GM23338 (cell line): ENCODE data around the gene MRPL27. TPM values are rescaled to one million over a fixed set of nuclear protein-coding genes. Genes with fewer than 3 reads are reported as not detected.

Source experiments
- ATAC-seq: fragments of 200-7000 bp; cut with Tn5 transposase; 3 replicates; pipeline ENCODE4 v1.9.1; 2020
- DNase-seq: peaks from one replicate; pipeline ENCODE4 v3.0.0-alpha.2; 2015; ENCODE audit warnings: low spot score
- H2AFZ ChIP-seq: fragments of 200-600 bp; sonication (generic); 2 replicates; pipeline ENCODE4 v1.8.0; 2016; ENCODE audit warnings: antibody characterized with exemption, mild to moderate bottlenecking, moderate library complexity
- H3F3A ChIP-seq: fragments of 200-600 bp; sonication (generic); replicated peaks from 2 replicates; pipeline ENCODE4 v1.8.0; 2017; ENCODE audit warnings: antibody characterized with exemption, mixed run types, low read depth
- H3K27ac ChIP-seq: fragments of 200-600 bp; sonication (generic); 2 replicates; pipeline ENCODE4 v1.6.1; 2016; ENCODE audit warnings: low read depth
- H3K27me3 ChIP-seq: fragments of 200-600 bp; sonication (generic); 2 replicates; pipeline ENCODE4 v1.8.0; 2016; ENCODE audit warnings: mild to moderate bottlenecking, mixed run types, moderate library complexity; ENCODE audit not compliant: insufficient read depth
- H3K36me3 ChIP-seq: fragments of 200-600 bp; sonication (generic); 2 replicates; pipeline ENCODE4 v1.8.0; 2016; ENCODE audit warnings: mild to moderate bottlenecking; ENCODE audit not compliant: insufficient read depth
- H3K4me1 ChIP-seq: fragments of 200-600 bp; sonication (generic); 2 replicates; pipeline ENCODE4 v1.8.0; 2016; ENCODE audit warnings: mild to moderate bottlenecking, moderate library complexity; ENCODE audit not compliant: insufficient read depth
- H3K4me2 ChIP-seq: fragments of 200-600 bp; sonication (generic); 2 replicates; pipeline ENCODE4 v1.7.1; 2017; ENCODE audit warnings: mixed run types
- H3K4me3 ChIP-seq: fragments of 200-600 bp; sonication (generic); 2 replicates; pipeline ENCODE4 v1.6.1; 2016; ENCODE audit warnings: mixed run types
- H3K79me2 ChIP-seq: fragments of 200-600 bp; sonication (generic); replicated peaks from 2 replicates; pipeline ENCODE4 v1.8.0; 2017; ENCODE audit warnings: mild to moderate bottlenecking; ENCODE audit not compliant: insufficient read depth
- H3K9me2 ChIP-seq: fragments of 200-600 bp; sonication (generic); 2 replicates; pipeline ENCODE4 v1.8.0; 2017; ENCODE audit not compliant: insufficient read depth
- H4K20me1 ChIP-seq: fragments of 200-600 bp; sonication (generic); replicated peaks from 2 replicates; pipeline ENCODE4 v1.8.0; 2017; ENCODE audit warnings: mild to moderate bottlenecking; ENCODE audit not compliant: insufficient read depth
- H3K27ac Mint-ChIP-seq: 2 replicates; pipeline ENCODE4 v1.8.0; 2020; ENCODE audit warnings: inconsistent platforms, mild to moderate bottlenecking, moderate library complexity, mixed read lengths
- H3K27me3 Mint-ChIP-seq: 3 replicates; pipeline ENCODE4 v1.8.0; 2022; ENCODE audit warnings: low read depth, mild to moderate bottlenecking, moderate library complexity, mixed read lengths, inconsistent platforms; ENCODE audit not compliant: insufficient read depth, poor library complexity
- H3K36me3 Mint-ChIP-seq: 3 replicates; pipeline ENCODE4 v1.8.0; 2021; ENCODE audit warnings: low read depth, mild to moderate bottlenecking, inconsistent platforms, moderate library complexity, mixed read lengths
- H3K4me1 Mint-ChIP-seq: 3 replicates; pipeline ENCODE4 v1.8.0; 2020; ENCODE audit warnings: mild to moderate bottlenecking, inconsistent platforms, mixed read lengths
- H3K4me3 Mint-ChIP-seq: 3 replicates; pipeline ENCODE4 v1.8.0; 2021; ENCODE audit warnings: moderate library complexity, mild to moderate bottlenecking, inconsistent platforms, mixed read lengths
- H3K9me3 Mint-ChIP-seq: 3 replicates; pipeline ENCODE4 v1.8.0; 2020; ENCODE audit warnings: moderate library complexity, mild to moderate bottlenecking, inconsistent platforms, mixed read lengths
- CREB1 ChIP-seq: fragments of 250-450 bp; sonication (Bioruptor Pico); IDR thresholded peaks from 2 replicates; pipeline ENCODE4 v1.5.0; 2020; ENCODE audit warnings: low read depth, mild to moderate bottlenecking, moderate library complexity
- CTCF ChIP-seq, 2 experiments: fragments of 200-600 bp in 1 of 2; sonication (generic) in 1 of 2; conservative IDR thresholded peaks; 2 replicates each; pipeline versions ENCODE4 v1.5.1 to v1.6.1; 2016 to 2017; ENCODE audit warnings: antibody characterized with exemption in 2 of 2, low read depth in 2 of 2, mild to moderate bottlenecking in 2 of 2, moderate library complexity in 1 of 2
- EZH2 ChIP-seq: fragments of 200-600 bp; sonication (generic); IDR thresholded peaks from one replicate; pipeline ENCODE4 v1.8.0; 2017; ENCODE audit warnings: antibody characterized with exemption, mild to moderate bottlenecking, low read depth; ENCODE audit not compliant: unreplicated experiment
- JUNB ChIP-seq: IDR thresholded peaks from one replicate; pipeline ENCODE4 v1.6.1; 2016; ENCODE audit warnings: antibody characterized with exemption; ENCODE audit not compliant: unreplicated experiment
- NANOG ChIP-seq: IDR thresholded peaks from 2 replicates; pipeline ENCODE4 v1.6.1; 2016; ENCODE audit warnings: antibody characterized with exemption, borderline replicate concordance
- POLR2AphosphoS5 ChIP-seq: IDR thresholded peaks from 2 replicates; pipeline ENCODE4 v1.6.1; 2016; ENCODE audit warnings: antibody characterized with exemption, low read depth
- ZNF114 ChIP-seq: fragments of 250-450 bp; sonication (Bioruptor Pico); IDR thresholded peaks from 2 replicates; pipeline ENCODE4 v1.5.0; 2020; ENCODE audit warnings: mild to moderate bottlenecking, moderate library complexity
- ZNF331 ChIP-seq: fragments of 250-450 bp; sonication (Bioruptor Pico); IDR thresholded peaks from 2 replicates; pipeline ENCODE4 v1.5.0; 2020; ENCODE audit warnings: low read depth, mild to moderate bottlenecking, moderate library complexity
- polyA plus RNA-seq: library from polyadenylated mRNA; unstranded; fragments of >200 nt; fragmentation: Nextera tagmentation; extraction: Ambion mirVana; gene quantifications from 2 replicates; pipeline ENCODE4 v1.2.1, GENCODE V29; 2016
- total RNA-seq: library from RNA; depleted of rRNA; stranded (reverse); fragments of >200 nt; shearing (Covaris generic); gene quantifications from 2 replicates; pipeline ENCODE4 v1.2.3, GENCODE V29; 2014

MRPL27 gene
- total and polyA plus RNA-seq, 2 experiments from 2014 or later: 74.3 to 227 TPM

GRCh38 chr17:50345432-50346312 is 27.3 kb downstream of the MRPL27 start, which contains the start of gene XYLT2:
Gene XYLT2 (plus strand): TSS chr17:50346126. CDS start chr17:50346141, 15 bp downstream.
- H3F3A ChIP-seq: no peaks in the 10 kb centered on the region
- peaks cover 15% of the 10 kb centered on the region; the same call in 1 of the 2 replicates for H3K27me3 ChIP-seq
- H3K9me2 ChIP-seq: no peaks in the 10 kb centered on the region
- H3K4me3 ChIP-seq: peak within 1 kb of the TSS; percentile 87
- H3K4me1 Mint-ChIP-seq: peaks cover 37% of the 10 kb centered on the region
- H2AFZ ChIP-seq: peak within 1 kb of the TSS; percentile 98
- H3K27ac Mint-ChIP-seq: peak within 1 kb of the TSS; percentile 85
- no peaks in the 10 kb centered on the region for H3K9me3 Mint-ChIP-seq
- no peak within 1 kb of the TSS for H3K27ac ChIP-seq
- peaks cover 18% of the 10 kb centered on the region for H3K4me1 ChIP-seq
- peaks cover 18% of the 10 kb centered on the region for H3K27me3 Mint-ChIP-seq
- DNase-seq (peak; percentile 91), ATAC-seq (peak; percentile 52)
- H3K36me3 ChIP-seq: no peaks in the 10 kb centered on the region
- H3K4me3 Mint-ChIP-seq: peak within 1 kb of the TSS; percentile 95
- TF ChIP-seq ZNF331 (CRISPR knock-in tag): no peak
- TF ChIP-seq POLR2AphosphoS5: peak; percentile 80
- TF ChIP-seq ZNF114 (CRISPR knock-in tag): no peak
- peaks cover 4% of the 10 kb centered on the region; the same call in 1 of the 3 replicates for H3K36me3 Mint-ChIP-seq
- H4K20me1 ChIP-seq: peaks cover 6% of the 10 kb centered on the region; the same call in 1 of the 2 replicates
- H3K79me2 ChIP-seq: peaks cover 29% of the 10 kb centered on the region
- H3K4me2 ChIP-seq: peak within 1 kb of the TSS; percentile 98

GRCh38 chr17:50344731-50345365 is 28.1 kb downstream of the MRPL27 start:
- Histone ChIP-seq H3K79me2 (peaks cover 29% of the 10 kb centered on the region), H3K4me1 (peaks cover 18% of the 10 kb centered on the region), H3K4me3 (peak overlapping the region; percentile 87), H3F3A (no peaks in the 10 kb centered on the region), H3K36me3 (no peaks in the 10 kb centered on the region), H4K20me1 (0 out of 2 replicates have a peak, but pooled peaks cover 6% of the 10 kb centered on the region), H3K27me3 (peaks cover 15% of the 10 kb centered on the region; the same call in 1 of the 2 replicates), H2AFZ (no peak overlapping the region), H3K4me2 (peak overlapping the region; percentile 97), H3K9me2 (no peaks in the 10 kb centered on the region), H3K27ac (no peak overlapping the region)
- Mint-ChIP-seq H3K4me1 (peaks cover 37% of the 10 kb centered on the region), H3K36me3 (peaks cover 4% of the 10 kb centered on the region; the same call in 1 of the 3 replicates), H3K27ac (no peak overlapping the region), H3K27me3 (peaks cover 17% of the 10 kb centered on the region), H3K9me3 (no peaks in the 10 kb centered on the region), H3K4me3 (peak overlapping the region; percentile 80)
- DNase-seq (no peak), ATAC-seq (no peak)
- TF ChIP-seq JUNB (no peak), EZH2 (no peak), CTCF (conservative IDR thresholded peaks at IDR 0.05; ENCODE audit: low read depth in 2 of 2) (no peak), NANOG (no peak), CREB1 (CRISPR knock-in tag) (no peak)
